B cell (primary cell): ENCODE results near the gene FGL2.

Source experiments
- CTCF ChIP-seq: fragments of 200-600 bp; IDR thresholded peaks from one replicate; pipeline ENCODE4 v1.8.0; 2022; ENCODE audit warnings: antibody characterized with exemption, mild to moderate bottlenecking
- EZH2 ChIP-seq: IDR thresholded peaks from 2 replicates; pipeline ENCODE4 v1.6.1; 2012; ENCODE audit warnings: borderline replicate concordance, low read depth, mild to moderate bottlenecking, moderate library complexity, low read length; ENCODE audit not compliant: insufficient read depth, poor library complexity, severe bottlenecking

GRCh38 chr7:77222819-77223218, 23.2 kb upstream of the FGL2 start:
- TF ChIP-seq CTCF = no peak
- no peak for TF ChIP-seq EZH2
